Hematopoietic multipotent progenitor cell treated with erythropoietin and hydrocortisone succinate and interleukin-3 and kit ligand, for 17 days (in vitro differentiated cells): Measurements from ENCODE around the gene CDH16.

ENCODE experiments used
- DNase-seq: peaks from one replicate; pipeline ENCODE4 v3.0.0-alpha.2; 2015; ENCODE audit warnings: low spot score

The CDH16 gene

DNA sequence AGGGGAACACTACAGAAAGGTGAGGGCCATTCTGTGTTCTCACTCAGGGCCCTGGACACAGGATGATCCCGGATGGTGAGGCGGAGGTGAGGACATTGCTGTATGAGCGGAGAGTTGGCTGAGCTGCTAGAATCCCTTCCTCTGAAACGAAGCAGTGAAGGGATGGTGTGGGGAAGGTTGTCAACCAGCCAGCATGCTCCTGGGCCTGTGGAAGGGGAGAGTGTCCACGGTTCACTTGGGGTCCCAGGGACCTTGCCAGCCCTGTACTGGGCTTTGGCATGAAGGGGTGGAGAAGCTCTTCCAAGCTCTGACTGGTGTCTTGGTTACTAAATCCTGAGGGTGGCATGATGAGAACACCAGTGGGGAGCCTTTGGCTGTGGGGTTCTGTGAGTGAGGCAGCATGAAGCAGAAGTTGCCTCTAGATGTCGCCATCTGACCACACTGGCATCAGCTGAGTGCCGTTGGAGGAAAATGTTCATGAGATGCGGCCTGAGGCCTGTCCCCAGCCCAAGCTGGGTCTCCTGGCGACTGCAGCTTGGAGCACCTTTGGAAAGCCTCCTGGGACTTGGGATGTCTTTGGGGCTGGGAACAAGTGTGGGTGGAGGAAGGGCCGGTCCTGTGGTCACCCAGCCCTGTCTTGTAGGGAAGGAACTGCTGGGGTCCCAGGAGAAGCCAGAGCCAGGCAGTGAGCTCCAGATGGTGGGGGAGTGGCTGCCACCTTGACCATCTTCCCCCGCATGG lies 23.6 kb downstream of the CDH16 start:
- DNase-seq = peak; percentile 71

DNA sequence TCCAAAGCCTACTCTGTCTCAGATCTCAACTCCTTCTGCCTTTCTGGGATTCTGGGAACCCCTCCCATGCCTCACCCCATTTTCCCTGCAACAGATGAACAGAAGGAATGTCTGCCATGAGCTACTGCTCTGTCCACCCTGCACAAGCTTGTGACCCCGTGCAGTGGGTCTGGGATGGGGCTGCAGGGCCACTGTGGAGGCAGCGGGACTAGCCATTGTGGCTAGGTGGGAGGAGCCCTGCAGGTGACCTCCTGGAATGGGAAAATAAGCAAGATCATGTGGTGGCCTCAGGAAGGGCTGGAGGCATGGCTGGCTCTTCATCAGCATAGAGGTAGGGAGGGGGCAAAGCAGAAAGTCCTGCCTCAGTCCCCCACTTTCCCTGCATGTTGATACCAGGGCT lies 24.6 kb downstream of the CDH16 start:
- DNase-seq = no peak

DNA sequence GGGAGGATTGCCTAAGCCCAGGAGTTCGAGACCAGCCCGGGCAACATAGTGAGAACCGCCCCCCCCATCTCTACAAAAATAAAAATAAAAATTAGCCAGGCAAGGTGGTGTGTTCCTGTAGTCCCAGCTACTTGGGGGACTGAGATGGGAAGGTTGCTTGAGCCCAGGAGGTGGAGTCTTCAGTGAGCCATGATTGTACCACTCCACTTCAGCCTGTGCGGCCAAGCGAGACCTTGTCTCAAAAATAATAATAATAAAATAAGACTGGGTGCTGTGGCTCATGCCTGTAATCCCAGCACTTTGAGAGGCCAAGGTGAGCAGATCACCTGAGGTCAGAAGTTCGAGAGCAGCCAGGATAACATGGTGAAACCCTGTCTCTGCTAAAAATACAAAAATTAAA lies 26.9 kb downstream of the CDH16 start:
- DNase-seq = no peak

DNA sequence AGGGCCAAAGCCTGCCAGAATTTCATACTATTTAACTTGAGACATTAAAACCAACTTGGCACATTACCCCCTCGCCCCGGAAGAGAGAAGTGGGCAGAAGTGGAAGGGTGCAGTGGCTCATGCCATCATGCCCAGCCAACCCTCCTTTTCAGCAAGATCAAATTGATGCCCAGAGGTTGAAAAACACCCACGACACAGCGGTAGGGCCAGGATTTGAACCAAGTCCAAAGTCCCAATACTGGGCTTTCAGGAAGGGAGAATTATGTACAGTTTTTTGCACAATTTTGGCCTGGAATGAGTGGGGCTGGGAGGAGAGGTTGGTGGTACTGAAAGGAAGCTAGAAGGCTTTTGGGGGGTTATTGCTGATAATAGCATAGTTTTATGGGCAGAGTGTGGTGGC lies 27.3 kb downstream of the CDH16 start:
- DNase-seq = no peak

DNA sequence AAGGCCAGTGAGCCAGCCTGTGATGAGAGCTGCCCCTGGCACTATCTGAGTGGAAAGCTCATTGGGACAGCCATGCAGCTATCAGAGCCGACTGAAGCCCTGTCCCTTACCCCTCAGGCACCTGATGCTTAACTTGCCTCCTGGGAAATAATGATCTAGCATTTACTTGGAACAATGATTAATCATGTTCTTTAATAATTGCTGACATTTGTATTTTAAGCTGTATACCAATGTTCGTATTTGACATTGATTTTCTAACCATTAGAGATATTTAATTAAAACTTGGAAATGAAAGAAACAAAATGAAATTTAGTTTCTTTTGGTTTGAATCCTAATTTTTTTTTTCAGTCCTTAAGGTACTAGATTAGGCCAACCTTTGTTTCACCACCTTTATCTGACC lies 27.9 kb downstream of the CDH16 start:
- DNase-seq = no peak

DNA sequence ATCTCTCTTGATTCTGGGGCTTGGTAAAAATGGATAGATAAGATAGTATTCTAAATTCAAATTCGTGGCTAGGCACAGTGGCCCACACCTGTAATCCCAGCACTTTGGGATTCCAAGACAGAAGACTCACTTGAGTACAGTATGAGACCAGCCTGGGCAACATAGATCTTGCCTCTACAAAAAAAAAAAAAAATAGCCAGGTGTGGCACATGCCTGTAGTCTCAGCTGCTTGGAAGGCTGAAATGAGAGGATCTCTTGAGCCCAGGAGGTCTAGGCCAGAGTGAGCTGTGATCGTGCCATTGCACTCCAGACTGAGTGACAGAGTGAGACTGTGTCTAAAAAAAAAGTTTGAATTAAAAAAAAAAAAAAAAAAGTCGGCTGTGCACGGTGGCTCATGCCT lies 29.1 kb downstream of the CDH16 start:
- no peak for DNase-seq

DNA sequence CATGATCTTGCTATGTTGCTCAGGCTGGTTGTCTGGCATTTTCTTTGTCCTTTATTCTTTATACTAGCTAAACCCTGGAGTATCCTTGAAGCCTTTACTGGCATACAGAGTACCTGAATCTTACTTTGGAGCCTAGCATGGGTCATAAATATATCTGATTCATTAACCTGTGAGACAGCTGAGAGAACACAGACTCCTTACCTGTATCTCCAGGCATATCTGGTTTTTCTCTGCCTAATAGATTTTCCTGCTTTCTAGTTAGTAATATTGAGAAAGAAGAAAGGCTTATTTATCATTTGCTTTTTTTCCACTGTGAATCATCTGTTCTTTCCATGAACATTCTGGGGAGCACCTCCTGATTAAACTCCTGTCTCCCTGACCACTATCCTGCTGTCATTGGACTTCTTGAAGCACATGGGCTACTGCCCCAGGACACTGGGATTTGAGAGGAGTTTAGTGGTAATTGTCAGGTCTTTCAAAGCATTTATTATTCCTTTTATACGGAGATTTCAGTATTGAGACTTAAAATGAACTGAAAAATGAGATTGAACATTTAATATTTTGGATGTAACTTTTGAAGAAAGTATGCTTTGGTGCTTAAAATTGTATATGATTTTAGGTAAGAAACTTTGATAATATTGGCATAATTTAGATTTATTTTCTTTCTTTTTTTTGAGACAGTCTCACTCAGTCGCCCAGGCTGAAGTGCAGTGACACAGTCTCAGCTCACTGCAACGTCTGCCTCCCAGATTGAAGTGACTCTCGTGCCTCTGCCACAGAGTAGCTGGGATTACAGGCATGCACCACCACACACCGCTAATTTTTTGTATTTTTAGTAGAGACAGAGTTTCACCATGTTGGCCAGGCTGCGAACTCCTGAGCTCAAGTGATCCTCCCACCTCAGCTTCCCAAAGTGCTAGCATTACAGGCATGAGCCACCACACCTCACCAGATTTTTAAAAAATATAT lies 29.8 kb downstream of the CDH16 start:
- no peak for DNase-seq

DNA sequence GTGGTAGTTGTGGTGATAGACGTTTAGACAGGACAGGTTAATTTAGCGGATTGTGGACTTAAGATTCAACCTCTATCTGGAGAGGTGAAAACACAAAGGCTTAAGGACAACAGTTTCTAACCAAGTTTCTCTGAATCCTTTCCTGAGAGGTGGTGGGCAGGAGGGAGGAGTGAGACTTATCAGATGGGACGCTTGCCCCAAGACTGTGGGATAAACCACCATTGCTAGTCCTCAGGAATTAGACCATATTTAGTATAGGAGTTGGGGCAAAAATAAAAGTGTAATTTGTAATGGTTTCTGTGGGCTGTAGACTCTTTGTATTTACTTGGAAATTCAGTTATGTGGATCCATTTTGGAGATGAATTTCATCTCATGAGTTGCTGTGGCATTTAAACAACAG lies 31.8 kb downstream of the CDH16 start:
- DNase-seq = no peak

DNA sequence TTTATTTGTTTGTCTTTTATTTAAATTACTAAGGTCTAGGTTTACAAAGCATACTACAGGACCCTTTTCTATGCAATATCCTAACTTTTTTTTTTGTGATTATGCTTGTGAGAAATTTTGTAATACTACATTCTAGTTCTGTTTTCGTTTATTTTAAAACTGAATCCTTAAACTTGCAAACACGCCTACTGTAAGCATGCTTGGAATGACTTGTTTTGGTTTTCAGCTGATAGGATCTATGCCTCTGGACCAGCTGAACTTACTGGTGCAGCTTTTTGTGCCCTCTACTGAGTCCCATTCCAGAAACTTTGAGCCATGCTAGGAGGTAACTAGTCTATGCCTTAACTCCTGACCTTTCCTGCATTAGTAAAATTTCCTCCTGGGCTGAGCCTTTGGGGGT lies 32.4 kb downstream of the CDH16 start:
- no peak for DNase-seq

DNA sequence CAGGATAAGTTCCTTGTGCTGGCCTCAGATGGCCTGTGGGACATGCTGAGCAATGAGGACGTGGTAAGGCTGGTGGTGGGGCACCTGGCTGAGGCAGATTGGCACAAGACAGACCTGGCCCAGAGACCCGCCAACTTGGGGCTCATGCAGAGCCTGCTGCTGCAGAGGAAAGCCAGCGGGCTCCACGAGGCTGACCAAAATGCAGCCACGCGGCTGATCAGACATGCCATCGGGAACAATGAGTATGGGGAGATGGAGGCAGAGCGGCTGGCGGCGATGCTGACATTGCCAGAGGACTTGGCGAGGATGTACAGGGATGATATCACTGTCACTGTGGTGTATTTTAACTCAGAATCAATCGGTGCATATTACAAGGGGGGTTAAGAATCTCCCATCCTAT lies 33.2 kb downstream of the CDH16 start:
- no peak for DNase-seq

DNA sequence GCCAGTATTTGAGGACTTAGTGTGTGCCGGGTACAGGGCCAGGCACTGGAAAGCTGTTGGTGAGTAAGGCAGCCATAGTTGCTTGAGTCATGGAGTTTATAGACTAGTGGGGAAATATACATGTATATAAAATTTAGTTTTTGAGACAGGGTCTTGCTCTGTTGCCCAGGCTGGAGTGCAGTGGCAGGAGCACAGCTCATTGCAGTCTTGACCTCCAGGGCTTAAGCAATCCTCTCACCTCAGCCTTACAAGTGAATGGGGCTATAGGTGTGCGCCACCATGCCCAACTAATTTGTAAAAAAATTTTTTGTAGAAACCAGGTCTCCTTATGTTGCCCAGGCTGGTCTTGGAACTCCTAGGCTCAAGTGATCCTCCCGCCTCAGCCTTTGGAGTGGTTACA lies 36.0 kb downstream of the CDH16 start:
- DNase-seq = no peak

DNA sequence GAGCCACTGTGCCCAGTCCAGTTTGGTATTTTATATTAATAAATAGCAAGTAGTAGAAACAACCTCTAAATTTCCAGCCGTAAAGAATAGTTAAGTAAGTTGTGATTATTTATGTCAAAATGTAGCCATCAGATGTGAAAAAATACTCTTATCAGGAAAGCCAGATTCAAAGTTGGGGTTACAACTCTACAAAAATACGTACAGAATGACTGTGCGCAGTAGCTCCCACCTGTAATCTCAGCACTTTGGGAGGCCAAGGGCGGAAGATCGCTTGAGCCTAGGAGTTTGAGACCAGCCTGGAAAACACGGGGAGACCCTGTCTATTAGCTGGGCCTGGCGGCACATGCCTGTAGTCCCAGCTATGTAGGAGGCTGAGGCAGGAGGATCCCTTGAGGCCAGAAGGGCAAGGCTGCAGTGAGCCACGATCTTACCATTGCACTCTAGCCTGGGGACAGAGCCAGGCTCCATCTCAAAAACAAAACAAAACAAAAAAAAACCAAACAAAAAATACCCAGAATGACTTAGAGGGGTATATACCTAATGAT lies 36.6 kb downstream of the CDH16 start:
- no peak for DNase-seq

DNA sequence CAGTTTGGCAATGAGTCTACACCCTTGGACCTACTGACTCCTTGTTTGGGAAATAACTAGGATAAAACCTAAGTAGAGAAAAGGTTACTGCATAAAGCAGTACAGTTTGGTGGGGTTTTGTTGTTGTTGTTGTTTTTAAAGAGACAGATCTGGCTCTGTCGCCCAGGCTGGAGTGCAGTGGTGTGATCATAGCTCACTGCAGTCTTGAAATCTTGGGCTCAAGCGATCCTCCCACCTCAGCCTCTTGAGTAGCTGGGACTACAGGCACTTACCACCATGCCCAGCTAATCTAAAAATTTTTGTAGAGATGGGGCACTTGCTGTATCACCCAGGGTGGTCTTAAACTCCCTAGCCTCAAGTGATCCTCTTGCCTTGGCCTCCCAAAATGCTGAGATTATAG lies 37.1 kb downstream of the CDH16 start:
- DNase-seq = no peak

DNA sequence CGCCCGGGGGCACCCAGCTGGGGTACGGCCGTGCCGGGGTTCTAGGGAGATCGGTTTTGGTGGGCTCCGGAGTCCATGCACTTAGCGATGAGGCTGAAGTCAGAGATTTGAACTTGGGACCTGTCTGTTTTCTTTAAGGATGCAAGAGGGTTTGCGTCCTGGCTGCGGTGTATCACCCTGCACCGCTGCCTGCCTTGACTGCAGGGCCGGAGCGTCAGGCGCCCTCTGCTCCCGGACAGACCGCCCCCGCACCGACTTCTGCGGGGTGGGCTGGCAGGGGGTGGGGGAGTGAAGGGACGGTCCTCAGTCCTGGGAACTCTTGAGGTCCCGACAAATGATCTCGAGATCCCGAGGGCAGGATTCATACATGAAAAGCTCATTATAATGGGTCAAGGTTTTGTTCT lies 37.7 kb downstream of the CDH16 start:
- DNase-seq = no peak

DNA sequence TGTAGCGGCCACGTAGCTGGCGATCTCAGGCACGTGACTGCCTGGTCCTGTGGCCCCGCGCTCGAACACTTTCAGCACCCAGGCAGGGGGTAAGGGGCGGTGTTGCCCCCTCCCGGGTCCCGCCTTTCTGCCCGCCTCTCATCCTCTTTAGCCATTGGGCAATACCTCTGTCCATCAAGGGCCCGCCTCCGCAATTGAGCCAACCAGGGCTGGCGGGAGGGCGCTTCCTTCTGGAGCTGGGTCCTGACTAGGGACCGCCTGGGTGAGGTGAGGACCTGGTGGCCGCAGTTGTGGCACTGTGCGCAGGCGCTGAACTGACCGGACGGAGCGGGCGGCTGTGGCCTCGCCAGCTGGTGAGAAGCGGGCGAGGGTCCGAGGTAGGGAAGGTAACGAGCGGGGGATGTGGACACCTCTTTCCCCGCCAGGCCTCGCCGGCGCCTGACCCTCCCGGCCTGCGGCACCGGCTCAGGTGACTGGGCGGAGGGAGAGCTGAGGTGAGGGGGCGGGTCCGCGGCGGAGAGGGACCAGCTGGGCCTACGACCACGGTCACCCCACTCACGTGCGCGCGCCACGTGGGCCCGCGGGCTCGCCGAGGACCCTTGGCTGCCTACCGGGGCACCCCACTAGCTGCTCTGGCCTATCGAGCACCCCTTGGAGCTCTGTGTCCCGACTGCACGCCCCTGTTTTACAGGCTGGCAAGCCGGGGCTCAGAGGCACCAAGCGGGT lies 38.2 kb downstream of the CDH16 start, which contains the start of gene PDP2:
TSS of gene PDP2 (plus strand) at position 228 of the 726 bp plus-strand sequence. CDS start 3,770 bp downstream, outside the sequence.
- peak; percentile 84 for DNase-seq

DNA sequence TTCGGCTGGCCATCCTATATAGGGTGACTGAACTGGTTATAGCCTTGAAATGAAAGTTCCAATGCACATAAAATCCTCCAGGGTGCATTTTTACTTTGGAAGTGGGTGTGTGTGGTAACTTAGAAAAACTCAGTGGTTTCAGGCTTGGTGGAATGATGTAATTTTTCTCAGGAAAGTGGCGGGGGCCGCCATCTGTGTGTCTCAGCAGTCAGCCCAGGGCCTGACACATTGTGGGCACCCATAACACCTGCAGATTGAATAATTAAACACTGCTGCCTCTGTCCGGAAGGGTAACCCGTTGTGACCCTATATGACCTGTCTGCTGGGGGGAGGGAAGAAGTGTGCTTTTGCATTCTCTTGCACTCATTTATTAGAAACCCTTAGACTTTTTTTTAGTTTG lies 40.6 kb downstream of the CDH16 start:
- no peak for DNase-seq

DNA sequence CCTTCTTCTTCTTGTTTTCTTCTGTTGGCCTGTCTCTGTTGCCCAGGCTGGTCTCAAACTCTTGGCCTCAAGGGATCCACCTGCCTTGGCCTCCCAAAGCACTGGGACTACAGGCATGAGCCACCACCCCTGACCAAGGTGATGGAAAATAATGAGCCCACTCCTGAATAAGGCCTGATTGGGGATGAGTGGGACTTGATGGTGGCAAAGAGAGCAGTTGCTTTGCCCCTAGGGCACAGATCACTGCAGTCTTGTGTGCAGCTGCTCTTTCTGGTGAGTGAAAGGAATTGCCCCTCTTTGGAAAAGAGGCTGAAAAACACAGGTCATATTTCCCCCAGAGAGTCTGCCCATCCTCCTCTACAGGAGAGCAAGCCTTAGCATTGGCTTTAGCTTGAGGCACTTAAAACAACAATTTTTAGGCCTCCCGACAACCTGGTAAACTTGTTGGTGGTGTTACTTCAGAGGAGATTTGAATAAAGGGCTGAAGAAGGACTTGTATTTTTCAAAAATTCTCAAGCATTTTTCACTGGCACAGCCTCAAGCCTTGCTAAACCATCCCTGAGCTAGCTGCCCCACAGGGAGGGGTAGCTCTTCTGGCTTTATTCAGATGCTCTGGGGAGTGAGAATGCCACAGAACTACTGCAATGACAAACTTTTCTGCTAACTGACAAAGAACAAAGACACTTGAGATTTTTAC lies 44.5 kb downstream of the CDH16 start:
- DNase-seq = no peak

DNA sequence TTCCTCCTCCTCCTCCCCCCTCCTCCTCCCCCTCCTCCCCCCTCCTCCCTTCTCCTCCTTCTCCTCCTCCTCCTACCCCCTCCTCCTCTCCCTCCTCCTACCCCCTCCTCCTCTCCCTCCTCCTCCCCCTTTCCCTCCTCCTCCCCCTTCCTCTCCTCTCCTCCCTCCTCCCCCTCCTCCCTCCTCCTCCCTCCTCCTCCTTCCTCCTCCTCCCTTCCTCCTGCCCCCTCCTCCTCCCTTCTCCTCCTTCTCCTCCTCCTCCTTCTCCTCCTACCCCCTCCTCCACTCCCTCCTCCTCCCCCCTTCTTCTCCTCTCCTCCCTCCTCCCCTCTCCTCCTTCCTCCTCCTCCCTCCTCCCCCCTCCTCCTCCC lies 45.0 kb downstream of the CDH16 start:
- DNase-seq = no peak

DNA sequence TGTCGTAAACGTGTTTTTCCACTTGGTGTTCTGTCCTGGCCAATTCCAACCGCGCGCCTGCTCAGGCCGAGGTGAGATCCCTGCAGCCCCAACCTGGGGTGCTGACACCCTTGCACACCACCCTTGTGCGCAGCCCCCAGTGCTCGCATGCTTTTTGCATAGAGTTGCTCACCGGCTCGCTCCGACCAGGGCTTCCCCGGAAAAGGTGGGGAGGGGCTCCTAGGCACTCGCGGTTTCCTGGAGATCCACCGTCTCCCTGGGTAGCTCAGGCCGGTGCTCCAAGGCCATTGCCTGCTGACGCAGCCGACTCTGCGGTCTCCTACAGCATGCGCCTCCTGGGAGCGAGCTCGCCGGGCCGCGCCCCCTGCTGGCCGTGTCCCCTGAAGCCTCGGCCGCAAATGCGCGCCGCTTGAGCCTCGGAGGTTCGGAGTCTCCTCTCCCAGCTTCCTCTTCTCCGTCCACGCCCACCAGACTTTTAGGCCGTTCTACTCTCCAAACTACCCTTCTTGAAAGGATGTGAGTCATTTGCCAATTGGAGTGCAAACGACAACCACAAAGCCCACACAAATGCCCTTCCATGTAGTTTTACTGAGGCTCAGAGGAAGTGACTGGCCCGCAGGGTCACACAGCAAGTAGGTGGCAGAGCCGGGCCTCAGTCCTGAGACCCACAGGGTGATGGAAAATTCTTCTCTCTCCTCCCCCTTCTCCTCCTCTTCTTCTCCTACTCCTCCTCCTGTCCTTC lies 45.6 kb downstream of the CDH16 start:
- peak; percentile 72 for DNase-seq

DNA sequence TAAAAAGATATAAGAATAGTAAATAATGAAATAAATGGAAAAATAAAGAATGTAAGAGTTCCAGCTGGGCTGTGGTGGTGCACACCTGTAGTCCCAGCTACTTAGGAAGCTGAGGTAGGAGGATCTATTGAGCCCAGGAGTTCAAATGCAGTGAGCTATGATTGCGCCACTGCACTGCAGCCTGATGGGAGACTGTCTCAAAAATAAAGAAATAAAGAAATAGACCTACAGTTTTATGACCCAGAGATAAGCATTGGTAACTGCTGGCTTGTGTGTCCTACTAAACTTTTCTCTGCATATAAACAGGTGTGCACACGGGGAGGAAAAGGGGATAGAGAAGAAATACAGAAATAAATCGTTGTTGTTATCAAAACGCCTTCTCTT lies 46.1 kb downstream of the CDH16 start:
- no peak for DNase-seq

DNA sequence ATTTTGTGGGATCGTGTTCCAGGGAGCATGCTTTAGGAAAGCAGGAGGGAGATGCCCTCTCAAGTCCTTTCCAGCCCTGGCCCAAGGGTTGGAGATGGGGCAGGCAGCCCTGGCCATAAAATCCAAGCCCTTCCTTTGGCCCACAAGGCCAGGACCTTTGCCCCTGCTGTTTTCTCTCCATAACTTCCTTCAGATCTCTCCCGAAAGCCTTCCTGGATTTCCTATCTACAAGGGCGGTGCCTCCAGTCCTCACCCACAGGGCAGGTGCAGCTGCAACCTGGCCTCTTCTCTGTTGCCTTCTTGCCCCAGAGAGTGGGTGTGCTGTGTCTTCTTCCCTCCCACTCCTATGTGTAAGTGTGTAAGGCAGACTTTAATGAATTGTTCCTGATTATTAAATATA lies 46.8 kb downstream of the CDH16 start:
- DNase-seq = no peak
